HepG2 (cell line): ENCODE measurements around the gene NCOA5. TPM values are rescaled to one million over a fixed set of nuclear protein-coding genes. Genes with fewer than 3 reads are reported as not detected.
A peak's percentile ranks its signal among the peaks of the same experiment; 100 is the strongest.

ENCODE experiments used
- FOSL2 ChIP-seq: sonication (generic); formaldehyde crosslinking; IDR thresholded peaks from 2 replicates; pipeline ENCODE4 v1.4.0; 2020; ENCODE audit warnings: missing genetic modification reagents
- GATAD2A ChIP-seq: IDR thresholded peaks from 2 replicates; pipeline ENCODE4 v1.6.1; 2016
- HDAC1 ChIP-seq: sonication (generic); formaldehyde crosslinking; IDR thresholded peaks from 2 replicates; pipeline ENCODE4 v1.5.1; 2020; ENCODE audit warnings: mild to moderate bottlenecking, missing genetic modification reagents
- ISL2 ChIP-seq: sonication (generic); formaldehyde crosslinking; IDR thresholded peaks from 2 replicates; pipeline ENCODE4 v1.5.0; 2020; ENCODE audit warnings: missing genetic modification reagents
- KAT7 ChIP-seq: IDR thresholded peaks from 2 replicates; pipeline ENCODE4 v1.6.1; 2018; ENCODE audit warnings: borderline replicate concordance, missing compliant biosample characterization
- MEF2D ChIP-seq: sonication (generic); formaldehyde crosslinking; IDR thresholded peaks from 2 replicates; pipeline ENCODE4 v1.5.1; 2020; ENCODE audit warnings: mild to moderate bottlenecking, missing genetic modification reagents
- RCOR2 ChIP-seq: IDR thresholded peaks from 2 replicates; pipeline ENCODE4 v1.6.1; 2016; ENCODE audit warnings: missing biosample characterization, missing genetic modification reagents
- RNF2 ChIP-seq: fragments of 450-650 bp; conservative IDR thresholded peaks from 2 replicates; pipeline ENCODE4 v1.6.1; 2016; ENCODE audit warnings: low read depth
- SCMH1 ChIP-seq: sonication (generic); formaldehyde crosslinking; IDR thresholded peaks from 2 replicates; pipeline ENCODE4 v1.9.0; 2021; ENCODE audit warnings: missing genetic modification reagents, mild to moderate bottlenecking, borderline replicate concordance
- SNAPC2 ChIP-seq: sonication (generic); formaldehyde crosslinking; IDR thresholded peaks from 2 replicates; pipeline ENCODE4 v1.8.1; 2022; ENCODE audit warnings: mild to moderate bottlenecking, missing genetic modification reagents
- TMF1 ChIP-seq: sonication (generic); formaldehyde crosslinking; IDR thresholded peaks from 2 replicates; pipeline ENCODE4 v1.8.1; 2022; ENCODE audit warnings: low read depth, missing genetic modification reagents
- ZBTB8A ChIP-seq: sonication (generic); formaldehyde crosslinking; IDR thresholded peaks from 2 replicates; pipeline ENCODE4 v1.4.0; 2020; ENCODE audit warnings: mild to moderate bottlenecking, low read depth, missing genetic modification reagents, borderline replicate concordance
- ZKSCAN5 ChIP-seq: sonication (generic); formaldehyde crosslinking; IDR thresholded peaks from 2 replicates; pipeline ENCODE4 v1.5.1; 2020; ENCODE audit warnings: mild to moderate bottlenecking, missing genetic modification reagents
- ZNF264 ChIP-seq: sonication (generic); formaldehyde crosslinking; IDR thresholded peaks from 2 replicates; pipeline ENCODE4 v1.4.0; 2020; ENCODE audit warnings: missing genetic modification reagents
- ZNF484 ChIP-seq: sonication (generic); formaldehyde crosslinking; IDR thresholded peaks from 2 replicates; pipeline ENCODE4 v1.5.1; 2020; ENCODE audit warnings: mild to moderate bottlenecking, low read depth, missing genetic modification reagents, borderline replicate concordance
- ZNF546 ChIP-seq: sonication (generic); formaldehyde crosslinking; conservative IDR thresholded peaks from 2 replicates; pipeline ENCODE4 v1.8.1; 2023; ENCODE audit warnings: mild to moderate bottlenecking, missing genetic modification reagents
- ZSCAN30 ChIP-seq: sonication (generic); formaldehyde crosslinking; IDR thresholded peaks from 2 replicates; pipeline ENCODE4 v1.5.0; 2020; ENCODE audit warnings: mild to moderate bottlenecking, missing genetic modification reagents
- polyA plus RNA-seq, 8 experiments: library from polyadenylated mRNA; depleted of rRNA in 3 of 8; stranded (reverse) in 7 of 8; unstranded in 1 of 8; fragments of >200 nt; fragmentation: Illumina TruSeq in 4 of 8; extraction: Trizol in 4 of 8; gene quantifications; 2 replicates each; pipeline versions ENCODE4 v1.2.1 to v1.2.3, GENCODE V29; 2011 to 2016; ENCODE audit warnings: low read depth in 4 of 8, missing spikeins in 1 of 8, mixed read lengths in 1 of 8; ENCODE audit not compliant: insufficient read depth in 1 of 8
- total RNA-seq, 5 experiments: library from RNA; depleted of rRNA; stranded (reverse); fragments of >200 nt; fragmentation: Illumina TruSeq; extraction: Trizol; gene quantifications; 2 replicates each; pipeline ENCODE4 v1.2.3, GENCODE V29; 2016; ENCODE audit warnings: low read depth in 1 of 5
- TF ChIP-seq, protein P1 (sequence below): sonication (generic); formaldehyde crosslinking; IDR thresholded peaks from 2 replicates; pipeline ENCODE4 v1.9.0; 2021; ENCODE audit warnings: missing genetic modification reagents, borderline replicate concordance
- TF ChIP-seq, protein P2 (sequence below): sonication (generic); formaldehyde crosslinking; IDR thresholded peaks from 2 replicates; pipeline ENCODE4 v1.5.0; 2020; ENCODE audit warnings: mild to moderate bottlenecking, missing genetic modification reagents
- TF ChIP-seq, protein P3 (sequence below): sonication (generic); formaldehyde crosslinking; IDR thresholded peaks from 2 replicates; pipeline ENCODE4 v1.5.0; 2020; ENCODE audit warnings: missing genetic modification reagents, mild to moderate bottlenecking, borderline replicate concordance
- TF ChIP-seq, protein P4 (sequence below): sonication (generic); formaldehyde crosslinking; IDR thresholded peaks from 2 replicates; pipeline ENCODE4 v1.5.1; 2020; ENCODE audit warnings: missing genetic modification reagents, mild to moderate bottlenecking, borderline replicate concordance
- TF ChIP-seq, protein P5 (sequence below): IDR thresholded peaks from 2 replicates; pipeline ENCODE4 v1.6.1; 2016; ENCODE audit warnings: missing compliant biosample characterization, missing genetic modification reagents, borderline replicate concordance

NCOA5 gene
- total and polyA plus RNA-seq, 2 of the 13 experiments (the other 11 are each of a cell fraction or from before 2014, with no cell fraction given): 16.5 to 28.4 TPM

DNA sequence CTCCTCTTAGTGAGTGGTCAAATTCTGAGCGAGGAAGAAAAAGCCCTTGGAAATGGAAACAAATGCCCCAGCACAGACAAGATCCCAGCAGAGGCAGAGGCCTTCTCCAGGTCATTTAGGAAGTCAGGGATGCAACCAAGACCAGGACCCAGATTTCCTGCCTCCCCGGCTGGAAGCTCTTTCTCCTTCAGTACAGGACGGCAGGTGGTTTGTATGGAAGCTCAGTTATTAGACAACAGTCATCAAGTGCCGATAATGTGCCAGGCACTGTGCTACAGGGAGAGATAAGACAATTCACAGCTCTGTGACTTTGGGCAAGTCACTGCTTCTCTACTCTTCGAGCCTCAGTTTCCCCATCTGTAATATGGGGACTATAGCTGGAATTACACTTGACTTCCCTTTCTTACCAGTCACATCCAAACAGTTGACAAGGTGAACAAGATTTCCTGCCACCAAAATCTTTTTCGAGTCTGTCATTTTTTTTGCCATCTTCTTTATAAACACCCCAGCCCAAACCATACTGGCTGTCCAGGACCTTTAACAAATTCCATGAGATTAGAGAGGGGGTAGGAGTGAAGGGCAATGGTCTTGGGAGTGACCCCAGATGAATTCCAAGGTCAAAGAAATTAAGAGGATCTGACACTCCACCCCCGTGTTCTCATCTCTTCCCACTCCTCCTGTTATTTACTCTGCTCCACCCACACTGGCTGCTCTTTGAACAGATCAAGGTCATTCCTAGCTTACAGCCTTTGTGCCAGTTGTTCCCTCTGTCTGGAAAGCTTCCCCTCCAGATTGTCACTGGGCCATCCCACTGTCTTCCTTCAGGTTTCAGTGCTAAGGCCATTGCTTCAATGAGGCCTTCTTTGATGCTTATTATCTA is 75.0 kb downstream of the NCOA5 start (continued):
- TF ChIP-seq, protein P1, sequence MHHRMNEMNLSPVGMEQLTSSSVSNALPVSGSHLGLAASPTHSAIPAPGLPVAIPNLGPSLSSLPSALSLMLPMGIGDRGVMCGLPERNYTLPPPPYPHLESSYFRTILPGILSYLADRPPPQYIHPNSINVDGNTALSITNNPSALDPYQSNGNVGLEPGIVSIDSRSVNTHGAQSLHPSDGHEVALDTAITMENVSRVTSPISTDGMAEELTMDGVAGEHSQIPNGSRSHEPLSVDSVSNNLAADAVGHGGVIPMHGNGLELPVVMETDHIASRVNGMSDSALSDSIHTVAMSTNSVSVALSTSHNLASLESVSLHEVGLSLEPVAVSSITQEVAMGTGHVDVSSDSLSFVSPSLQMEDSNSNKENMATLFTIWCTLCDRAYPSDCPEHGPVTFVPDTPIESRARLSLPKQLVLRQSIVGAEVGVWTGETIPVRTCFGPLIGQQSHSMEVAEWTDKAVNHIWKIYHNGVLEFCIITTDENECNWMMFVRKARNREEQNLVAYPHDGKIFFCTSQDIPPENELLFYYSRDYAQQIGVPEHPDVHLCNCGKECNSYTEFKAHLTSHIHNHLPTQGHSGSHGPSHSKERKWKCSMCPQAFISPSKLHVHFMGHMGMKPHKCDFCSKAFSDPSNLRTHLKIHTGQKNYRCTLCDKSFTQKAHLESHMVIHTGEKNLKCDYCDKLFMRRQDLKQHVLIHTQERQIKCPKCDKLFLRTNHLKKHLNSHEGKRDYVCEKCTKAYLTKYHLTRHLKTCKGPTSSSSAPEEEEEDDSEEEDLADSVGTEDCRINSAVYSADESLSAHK: no peak
- TF ChIP-seq SNAPC2 (CRISPR knock-in tag) (no peak), ISL2 (CRISPR knock-in tag) (peak; percentile 74), ZNF484 (CRISPR knock-in tag) (no peak), KAT7 (CRISPR knock-in tag) (0 out of 2 replicates have a peak, but pooled peaks have one; percentile 0), FOSL2 (CRISPR knock-in tag) (peak; percentile 54), RCOR2 (CRISPR knock-in tag) (no peak; the same call in 1 of the 2 replicates), ZSCAN30 (CRISPR knock-in tag) (0 out of 2 replicates have a peak, but pooled peaks have one; percentile 64), SCMH1 (CRISPR knock-in tag) (no peak), ZNF264 (0 out of 2 replicates have a peak, but pooled peaks have one; percentile 44), ZNF546 (CRISPR knock-in tag) (no peak), TMF1 (CRISPR knock-in tag) (no peak), HDAC1 (peak; percentile 83), ZKSCAN5 (CRISPR knock-in tag) (peak; percentile 85), MEF2D (no peak), GATAD2A (peak; percentile 94), ZBTB8A (CRISPR knock-in tag) (no peak), RNF2 (no peak)
- TF ChIP-seq, protein P2, sequence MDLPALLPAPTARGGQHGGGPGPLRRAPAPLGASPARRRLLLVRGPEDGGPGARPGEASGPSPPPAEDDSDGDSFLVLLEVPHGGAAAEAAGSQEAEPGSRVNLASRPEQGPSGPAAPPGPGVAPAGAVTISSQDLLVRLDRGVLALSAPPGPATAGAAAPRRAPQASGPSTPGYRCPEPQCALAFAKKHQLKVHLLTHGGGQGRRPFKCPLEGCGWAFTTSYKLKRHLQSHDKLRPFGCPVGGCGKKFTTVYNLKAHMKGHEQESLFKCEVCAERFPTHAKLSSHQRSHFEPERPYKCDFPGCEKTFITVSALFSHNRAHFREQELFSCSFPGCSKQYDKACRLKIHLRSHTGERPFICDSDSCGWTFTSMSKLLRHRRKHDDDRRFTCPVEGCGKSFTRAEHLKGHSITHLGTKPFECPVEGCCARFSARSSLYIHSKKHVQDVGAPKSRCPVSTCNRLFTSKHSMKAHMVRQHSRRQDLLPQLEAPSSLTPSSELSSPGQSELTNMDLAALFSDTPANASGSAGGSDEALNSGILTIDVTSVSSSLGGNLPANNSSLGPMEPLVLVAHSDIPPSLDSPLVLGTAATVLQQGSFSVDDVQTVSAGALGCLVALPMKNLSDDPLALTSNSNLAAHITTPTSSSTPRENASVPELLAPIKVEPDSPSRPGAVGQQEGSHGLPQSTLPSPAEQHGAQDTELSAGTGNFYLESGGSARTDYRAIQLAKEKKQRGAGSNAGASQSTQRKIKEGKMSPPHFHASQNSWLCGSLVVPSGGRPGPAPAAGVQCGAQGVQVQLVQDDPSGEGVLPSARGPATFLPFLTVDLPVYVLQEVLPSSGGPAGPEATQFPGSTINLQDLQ: no peak
- TF ChIP-seq, protein P3, sequence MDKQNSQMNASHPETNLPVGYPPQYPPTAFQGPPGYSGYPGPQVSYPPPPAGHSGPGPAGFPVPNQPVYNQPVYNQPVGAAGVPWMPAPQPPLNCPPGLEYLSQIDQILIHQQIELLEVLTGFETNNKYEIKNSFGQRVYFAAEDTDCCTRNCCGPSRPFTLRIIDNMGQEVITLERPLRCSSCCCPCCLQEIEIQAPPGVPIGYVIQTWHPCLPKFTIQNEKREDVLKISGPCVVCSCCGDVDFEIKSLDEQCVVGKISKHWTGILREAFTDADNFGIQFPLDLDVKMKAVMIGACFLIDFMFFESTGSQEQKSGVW: no peak
- TF ChIP-seq, protein P4, sequence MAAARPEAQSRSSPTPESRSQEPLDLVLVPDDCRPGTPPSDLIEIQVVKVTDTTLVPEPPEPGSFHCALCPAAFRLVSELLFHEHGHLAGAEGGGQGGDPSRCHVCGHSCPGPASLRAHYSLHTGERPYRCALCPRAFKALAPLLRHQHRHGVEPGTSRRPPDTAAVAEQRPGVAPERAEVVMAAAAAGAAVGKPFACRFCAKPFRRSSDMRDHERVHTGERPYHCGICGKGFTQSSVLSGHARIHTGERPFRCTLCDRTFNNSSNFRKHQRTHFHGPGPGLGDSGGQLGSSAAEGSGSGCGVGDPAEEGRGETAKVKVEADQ (CRISPR knock-in tag): no peak; the same call in 1 of the 2 replicates
- TF ChIP-seq, protein P5, sequence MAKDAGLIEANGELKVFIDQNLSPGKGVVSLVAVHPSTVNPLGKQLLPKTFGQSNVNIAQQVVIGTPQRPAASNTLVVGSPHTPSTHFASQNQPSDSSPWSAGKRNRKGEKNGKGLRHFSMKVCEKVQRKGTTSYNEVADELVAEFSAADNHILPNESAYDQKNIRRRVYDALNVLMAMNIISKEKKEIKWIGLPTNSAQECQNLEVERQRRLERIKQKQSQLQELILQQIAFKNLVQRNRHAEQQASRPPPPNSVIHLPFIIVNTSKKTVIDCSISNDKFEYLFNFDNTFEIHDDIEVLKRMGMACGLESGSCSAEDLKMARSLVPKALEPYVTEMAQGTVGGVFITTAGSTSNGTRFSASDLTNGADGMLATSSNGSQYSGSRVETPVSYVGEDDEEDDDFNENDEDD (CRISPR knock-in tag): no peak
